ENCODE measurements around the gene TK1.

The TK1 gene

DNA sequence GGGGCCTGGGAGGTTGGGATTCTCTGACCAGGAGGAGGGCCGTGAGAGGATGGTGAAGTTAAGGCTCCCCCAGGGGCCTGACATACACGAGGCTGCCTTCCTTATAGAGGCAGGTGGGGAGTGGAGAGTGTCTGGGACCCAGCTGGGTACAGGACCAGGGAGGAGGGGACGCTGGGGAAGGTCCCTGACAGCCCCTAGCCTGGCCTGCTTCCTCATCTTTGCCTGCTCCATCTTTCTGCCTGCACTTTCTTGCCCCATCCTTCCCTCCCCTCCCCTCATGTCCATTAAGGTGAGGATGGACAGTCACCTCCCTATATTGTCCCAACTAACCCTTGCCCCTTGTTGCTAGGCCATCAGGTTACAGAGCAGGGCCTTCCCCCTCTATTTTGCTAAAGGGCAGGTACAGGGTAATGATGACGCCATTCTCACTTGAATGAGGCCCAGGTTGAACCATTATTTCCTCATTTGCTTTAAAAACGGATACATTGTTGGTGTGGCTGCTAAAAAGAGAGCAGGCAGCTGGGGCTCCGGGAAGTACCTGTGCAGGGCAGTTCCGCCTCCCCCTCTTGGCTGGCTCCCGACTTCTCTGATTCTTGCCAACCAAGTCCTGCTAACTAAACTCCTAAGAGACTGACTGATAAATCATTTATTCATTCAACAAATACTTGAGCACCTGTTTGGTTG lies 39.4 kb downstream of the TK1 start:
- H3K4me1 ChIP-seq (ENCODE audit: control insufficient read depth, low read length), result peaks cover 72% of the 10 kb centered on the region
- no peaks in the 10 kb centered on the region for H3K27me3 ChIP-seq (ENCODE audit: control insufficient read depth, low read length)
- H3K79me2 ChIP-seq (ENCODE audit: control insufficient read depth, low read length), result no peaks in the 10 kb centered on the region
- peak overlapping the region; percentile 49 for H3K4me3 ChIP-seq (ENCODE audit: low read length)
- peak overlapping the region; percentile 63 for H3K27ac ChIP-seq (ENCODE audit: low read depth, low read length)
- no peaks in the 10 kb centered on the region for H3K9me2 ChIP-seq (replicated peaks; ENCODE audit: control insufficient read depth, low read length)
- peaks cover 19% of the 10 kb centered on the region for H3F3A ChIP-seq (ENCODE audit: control insufficient read depth, insufficient read depth)
- H3K9me3 ChIP-seq (ENCODE audit: control insufficient read depth, insufficient read depth, low read length), result no peaks in the 10 kb centered on the region
- TF ChIP-seq, protein P1, sequence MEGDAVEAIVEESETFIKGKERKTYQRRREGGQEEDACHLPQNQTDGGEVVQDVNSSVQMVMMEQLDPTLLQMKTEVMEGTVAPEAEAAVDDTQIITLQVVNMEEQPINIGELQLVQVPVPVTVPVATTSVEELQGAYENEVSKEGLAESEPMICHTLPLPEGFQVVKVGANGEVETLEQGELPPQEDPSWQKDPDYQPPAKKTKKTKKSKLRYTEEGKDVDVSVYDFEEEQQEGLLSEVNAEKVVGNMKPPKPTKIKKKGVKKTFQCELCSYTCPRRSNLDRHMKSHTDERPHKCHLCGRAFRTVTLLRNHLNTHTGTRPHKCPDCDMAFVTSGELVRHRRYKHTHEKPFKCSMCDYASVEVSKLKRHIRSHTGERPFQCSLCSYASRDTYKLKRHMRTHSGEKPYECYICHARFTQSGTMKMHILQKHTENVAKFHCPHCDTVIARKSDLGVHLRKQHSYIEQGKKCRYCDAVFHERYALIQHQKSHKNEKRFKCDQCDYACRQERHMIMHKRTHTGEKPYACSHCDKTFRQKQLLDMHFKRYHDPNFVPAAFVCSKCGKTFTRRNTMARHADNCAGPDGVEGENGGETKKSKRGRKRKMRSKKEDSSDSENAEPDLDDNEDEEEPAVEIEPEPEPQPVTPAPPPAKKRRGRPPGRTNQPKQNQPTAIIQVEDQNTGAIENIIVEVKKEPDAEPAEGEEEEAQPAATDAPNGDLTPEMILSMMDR (IDR thresholded peaks at IDR 0.05; ENCODE audit: low read depth, low read length, poor library complexity, severe bottlenecking), result no peak
- TF ChIP-seq EZH2phosphoT487 (IDR thresholded peaks at IDR 0.05; ENCODE audit: borderline replicate concordance, low read length), result no peak
- peaks cover 3% of the 10 kb centered on the region; the same call in 1 of the 2 replicates for H3K36me3 ChIP-seq (ENCODE audit: control insufficient read depth, low read length)
- H4K20me1 ChIP-seq (ENCODE audit: control insufficient read depth, insufficient read depth, low read depth, low read length), result no peaks in the 10 kb centered on the region
- H3K4me2 ChIP-seq (ENCODE audit: low read length), result peak overlapping the region; percentile 66

DNA sequence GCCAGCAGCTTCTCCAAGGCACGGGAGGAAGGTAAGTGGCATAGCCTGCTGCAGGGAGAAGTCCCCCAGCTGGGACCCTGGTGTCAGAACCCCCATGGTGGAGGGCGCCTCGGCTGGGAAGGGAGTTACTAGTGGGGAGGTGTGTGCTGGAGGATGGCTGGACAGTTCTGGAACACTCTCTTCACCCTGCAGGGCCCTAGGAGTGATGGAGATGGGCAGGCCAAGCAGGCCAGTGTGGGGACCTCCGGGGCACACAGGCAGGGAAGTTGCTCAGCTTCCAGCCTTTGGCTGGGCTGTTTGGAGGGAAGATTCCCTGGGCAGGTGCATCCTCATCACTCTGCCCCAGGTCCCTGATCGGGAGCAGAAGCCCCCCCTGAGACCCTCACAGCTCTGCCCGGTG lies 40.0 kb downstream of the TK1 start:
- Histone ChIP-seq H3K36me3 (ENCODE audit: control insufficient read depth, low read length) (peaks cover 8% of the 10 kb centered on the region), H3K9me2 (replicated peaks; ENCODE audit: control insufficient read depth, low read length) (no peaks in the 10 kb centered on the region), H3K4me1 (ENCODE audit: control insufficient read depth, low read length) (peaks cover 66% of the 10 kb centered on the region), H3K27ac (ENCODE audit: low read depth, low read length) (peak overlapping the region; percentile 63), H3K79me2 (ENCODE audit: control insufficient read depth, low read length) (no peaks in the 10 kb centered on the region), H3K4me2 (ENCODE audit: low read length) (peak overlapping the region; percentile 66), H3K27me3 (ENCODE audit: control insufficient read depth, low read length) (no peaks in the 10 kb centered on the region), H3K9me3 (ENCODE audit: control insufficient read depth, insufficient read depth, low read length) (no peaks in the 10 kb centered on the region), H3K4me3 (ENCODE audit: low read length) (peak overlapping the region; percentile 49), H3F3A (ENCODE audit: control insufficient read depth, insufficient read depth) (peaks cover 16% of the 10 kb centered on the region), H4K20me1 (ENCODE audit: control insufficient read depth, insufficient read depth, low read depth, low read length) (no peaks in the 10 kb centered on the region)
- TF ChIP-seq, protein P1 (IDR thresholded peaks at IDR 0.05; ENCODE audit: low read depth, low read length, poor library complexity, severe bottlenecking), result no peak
- TF ChIP-seq EZH2phosphoT487 (IDR thresholded peaks at IDR 0.05; ENCODE audit: borderline replicate concordance, low read length), result no peak

DNA sequence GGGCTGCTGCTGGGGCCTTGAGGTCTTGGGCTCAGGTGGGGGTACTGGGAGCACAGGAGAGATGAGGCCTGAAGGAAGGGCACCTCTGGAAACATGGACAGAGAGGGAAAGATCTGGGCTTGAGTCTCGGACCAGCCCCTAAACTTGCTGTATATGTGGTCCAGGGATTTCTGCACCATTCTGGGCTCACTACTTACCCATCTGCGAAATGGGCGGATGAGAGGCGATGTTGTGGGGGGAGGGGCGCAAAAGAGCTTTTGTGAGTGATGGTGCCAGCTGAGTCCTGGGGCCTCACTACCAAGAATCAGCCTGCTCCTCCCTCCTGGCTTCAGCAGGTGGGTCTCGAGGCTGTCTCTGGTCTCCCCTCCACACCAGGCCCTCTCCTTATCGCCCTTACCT lies 40.4 kb downstream of the TK1 start:
- H4K20me1 ChIP-seq (ENCODE audit: control insufficient read depth, insufficient read depth, low read depth, low read length), result no peaks in the 10 kb centered on the region
- H3F3A ChIP-seq (ENCODE audit: control insufficient read depth, insufficient read depth), result peaks cover 12% of the 10 kb centered on the region
- no peaks in the 10 kb centered on the region for H3K27me3 ChIP-seq (ENCODE audit: control insufficient read depth, low read length)
- peaks cover 12% of the 10 kb centered on the region for H3K36me3 ChIP-seq (ENCODE audit: control insufficient read depth, low read length)
- no peaks in the 10 kb centered on the region for H3K9me3 ChIP-seq (ENCODE audit: control insufficient read depth, insufficient read depth, low read length)
- no peak overlapping the region for H3K27ac ChIP-seq (ENCODE audit: low read depth, low read length)
- H3K4me2 ChIP-seq (ENCODE audit: low read length), result peak overlapping the region; percentile 66; the same call in 1 of the 2 replicates
- TF ChIP-seq, protein P1 (IDR thresholded peaks at IDR 0.05; ENCODE audit: low read depth, low read length, poor library complexity, severe bottlenecking), result no peak
- TF ChIP-seq EZH2phosphoT487 (IDR thresholded peaks at IDR 0.05; ENCODE audit: borderline replicate concordance, low read length), result no peak
- no peak overlapping the region for H3K4me3 ChIP-seq (ENCODE audit: low read length)
- no peaks in the 10 kb centered on the region for H3K9me2 ChIP-seq (replicated peaks; ENCODE audit: control insufficient read depth, low read length)
- no peaks in the 10 kb centered on the region for H3K79me2 ChIP-seq (ENCODE audit: control insufficient read depth, low read length)
- H3K4me1 ChIP-seq (ENCODE audit: control insufficient read depth, low read length), result peaks cover 62% of the 10 kb centered on the region
